Gastrocnemius medialis (tissue), 4 donors: ENCODE data around the gene DVL1. TPM values are rescaled to one million over a fixed set of nuclear protein-coding genes. Genes with fewer than 3 reads are reported as not detected.

ENCODE experiments used
- ATAC-seq, 2 donors: fragments of 150-250 bp; one replicate each; pipeline ENCODE4 v1.9.1; 2016
- DNase-seq, 2 donors: peaks; one replicate each; pipeline ENCODE4 v3.0.0-alpha.2; 2019
- H3K27ac ChIP-seq, 4 donors: fragments of 200-600 bp; sonication (generic); 1 replicate in 1 of 4; 2 replicates in 3 of 4; pipeline ENCODE4 v1.5.1; 2016 to 2018; ENCODE audit warnings: mild to moderate bottlenecking in 2 of 4, moderate library complexity in 1 of 4
- H3K27me3 ChIP-seq, 3 donors: fragments of 200-600 bp; sonication (generic) in 2 of 3; 1 replicate in 1 of 3; 2 replicates in 2 of 3; pipeline versions ENCODE4 v1.5.1 to v1.6.0; 2016 to 2019; ENCODE audit warnings: mild to moderate bottlenecking in 1 of 3, moderate library complexity in 1 of 3
- H3K36me3 ChIP-seq, 2 donors: fragments of 200-600 bp; sonication (generic) in 1 of 2; one replicate each; pipeline ENCODE4 v1.5.1; 2017 to 2018
- H3K4me1 ChIP-seq, 2 donors: fragments of 200-600 bp; sonication (generic) in 1 of 2; one replicate each; pipeline ENCODE4 v1.5.1; 2016 to 2017; ENCODE audit warnings: mild to moderate bottlenecking in 2 of 2
- H3K4me3 ChIP-seq, 4 donors: fragments of 200-600 bp; sonication (generic) in 3 of 4; 1 replicate in 1 of 4; 2 replicates in 3 of 4; pipeline ENCODE4 v1.5.1; 2016 to 2019; ENCODE audit warnings: mild to moderate bottlenecking in 2 of 4
- H3K9me3 ChIP-seq, 3 donors: fragments of 200-600 bp; sonication (generic) in 2 of 3; 1 replicate in 1 of 3; 2 replicates in 2 of 3; pipeline ENCODE4 v1.5.1; 2016 to 2019
- POLR2A ChIP-seq, 2 donors: fragments of 450-650 bp; IDR thresholded peaks; one replicate each; pipeline ENCODE4 v1.6.1; 2017; ENCODE audit warnings: antibody characterized with exemption in 2 of 2, mild to moderate bottlenecking in 2 of 2, moderate library complexity in 2 of 2
- in situ Hi-C, 4 donors: fragments of 200-750 bp; cut with MboI; loops; one replicate each; pipeline versions ENCODE4 v1.15.0 to v1.8.0; 2017; ENCODE audit warnings: low sequenced_read_pairs in 4 of 4
- intact Hi-C: fragments of 100-400 bp; cut with DNase I; formaldehyde crosslinking; loops from one replicate; pipeline ENCODE4 v1.15.1; 2023; ENCODE audit warnings: low total_unique reads
- total RNA-seq, 4 donors: library from RNA; depleted of rRNA; stranded (reverse); fragments of >200 nt; gene quantifications; one replicate each; pipeline versions ENCODE4 v1.1.0 to v1.2.3, GENCODE V29; 2016
- TF ChIP-seq, protein P1 (sequence below), 5 experiments: fragments of 450-650 bp in 3 of 5; fragments of 200-600 bp in 2 of 5; sonication (generic) in 2 of 5; IDR thresholded peaks in 4 of 5; conservative IDR thresholded peaks in 1 of 5; 1 replicate in 4 of 5; 2 replicates in 1 of 5; pipeline ENCODE4 v1.5.1; 2016 to 2019; ENCODE audit warnings: antibody characterized with exemption in 5 of 5, mild to moderate bottlenecking in 3 of 5, moderate library complexity in 3 of 5

DVL1 gene
- total RNA-seq, 4 donors from 2014 or later, result 196 to 311 (median 258) TPM

- Histone ChIP-seq H3K4me1 (peaks cover 38 to 46% of the 10 kb centered on the region in 2 donors), H3K4me3 (peak overlapping the region; percentile 57 to 92 (median 74)), H3K27ac (peak overlapping the region; percentile 58 to 71 (median 67)), H3K27me3 (no peaks in the 10 kb centered on the region), H3K9me3 (no peaks in the 10 kb centered on the region), H3K36me3 (peaks cover 0 to 2% of the 10 kb centered on the region in 2 donors)
- TF ChIP-seq POLR2A (IDR thresholded peaks at IDR 0.05), result no peak
- TF ChIP-seq, protein P1, sequence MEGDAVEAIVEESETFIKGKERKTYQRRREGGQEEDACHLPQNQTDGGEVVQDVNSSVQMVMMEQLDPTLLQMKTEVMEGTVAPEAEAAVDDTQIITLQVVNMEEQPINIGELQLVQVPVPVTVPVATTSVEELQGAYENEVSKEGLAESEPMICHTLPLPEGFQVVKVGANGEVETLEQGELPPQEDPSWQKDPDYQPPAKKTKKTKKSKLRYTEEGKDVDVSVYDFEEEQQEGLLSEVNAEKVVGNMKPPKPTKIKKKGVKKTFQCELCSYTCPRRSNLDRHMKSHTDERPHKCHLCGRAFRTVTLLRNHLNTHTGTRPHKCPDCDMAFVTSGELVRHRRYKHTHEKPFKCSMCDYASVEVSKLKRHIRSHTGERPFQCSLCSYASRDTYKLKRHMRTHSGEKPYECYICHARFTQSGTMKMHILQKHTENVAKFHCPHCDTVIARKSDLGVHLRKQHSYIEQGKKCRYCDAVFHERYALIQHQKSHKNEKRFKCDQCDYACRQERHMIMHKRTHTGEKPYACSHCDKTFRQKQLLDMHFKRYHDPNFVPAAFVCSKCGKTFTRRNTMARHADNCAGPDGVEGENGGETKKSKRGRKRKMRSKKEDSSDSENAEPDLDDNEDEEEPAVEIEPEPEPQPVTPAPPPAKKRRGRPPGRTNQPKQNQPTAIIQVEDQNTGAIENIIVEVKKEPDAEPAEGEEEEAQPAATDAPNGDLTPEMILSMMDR (IDR thresholded peaks at IDR 0.05 in 4 of 5, conservative IDR thresholded peaks at IDR 0.05 in 1 of 5), result no peak
- in situ Hi-C loops (no loop called here), intact Hi-C loops (loop anchor here (2.0 kb wide), 1 partner anchor 33 kb away; the partner anchor contains the start of gene UBE2J2)
- ATAC-seq (no peak), DNase-seq (no peak)
Measured at GRCh38 chr1:1306070-1306660, 43.1 kb downstream of the DVL1 start.

DNA sequence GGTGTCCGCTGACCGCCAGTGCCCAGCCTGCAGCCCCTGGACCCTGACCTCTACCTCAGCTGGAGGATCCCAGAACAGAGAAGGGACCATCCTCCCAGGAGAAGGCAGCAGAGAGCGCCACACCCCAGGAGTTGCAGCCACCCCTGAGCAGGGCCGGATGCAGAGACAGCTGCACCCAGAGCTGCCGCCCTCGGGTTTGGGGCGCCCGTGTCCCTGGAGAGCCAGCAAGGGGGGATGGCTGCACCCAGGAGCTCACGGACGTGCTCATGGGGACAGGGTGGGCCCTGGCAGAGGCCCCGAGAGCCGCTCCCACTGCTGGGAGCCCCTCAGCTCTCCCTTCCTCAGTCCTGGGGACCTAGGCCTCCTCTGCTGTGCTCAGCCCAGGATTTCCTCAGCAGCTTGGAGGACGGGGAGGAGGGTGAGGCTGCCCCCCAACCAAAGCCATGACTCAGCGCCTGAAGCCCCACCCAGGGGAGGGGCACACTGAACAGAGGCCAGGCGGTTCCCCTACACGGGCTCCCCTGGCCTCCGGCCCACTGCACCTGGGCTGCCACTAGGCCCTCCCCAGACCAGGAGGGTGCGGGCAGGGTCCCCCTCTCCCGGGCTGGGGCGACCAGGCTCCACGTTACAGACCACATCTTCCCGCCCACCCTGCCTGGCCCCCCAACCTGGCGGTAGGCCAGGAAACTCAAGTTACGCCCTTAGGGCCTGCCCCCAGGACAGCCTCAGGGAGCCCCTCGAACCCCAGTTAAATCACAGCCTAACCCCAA is 43.7 kb downstream of the DVL1 start:
- DNase-seq, result peak in 1 of 2 donors; percentile 57
- TF ChIP-seq, protein P1 (IDR thresholded peaks at IDR 0.05 in 4 of 5, conservative IDR thresholded peaks at IDR 0.05 in 1 of 5), result no peak
- TF ChIP-seq POLR2A (IDR thresholded peaks at IDR 0.05), result no peak
- intact Hi-C loops, result loop anchor here (2.0 kb wide), 1 partner anchor 33 kb away; the partner anchor contains the start of gene UBE2J2
- H3K27me3 ChIP-seq, result no peaks in the 10 kb centered on the region
- no peaks in the 10 kb centered on the region for H3K9me3 ChIP-seq
- H3K4me3 ChIP-seq, result peak overlapping the region; percentile 35 to 92 (median 61)
- in situ Hi-C loops, result no loop called here
- no peaks in the 10 kb centered on the region for H3K36me3 ChIP-seq
- peaks cover 38 to 46% of the 10 kb centered on the region in 2 donors for H3K4me1 ChIP-seq
- peak overlapping the region; percentile 58 to 71 (median 67) for H3K27ac ChIP-seq
- no peak for ATAC-seq

DNA sequence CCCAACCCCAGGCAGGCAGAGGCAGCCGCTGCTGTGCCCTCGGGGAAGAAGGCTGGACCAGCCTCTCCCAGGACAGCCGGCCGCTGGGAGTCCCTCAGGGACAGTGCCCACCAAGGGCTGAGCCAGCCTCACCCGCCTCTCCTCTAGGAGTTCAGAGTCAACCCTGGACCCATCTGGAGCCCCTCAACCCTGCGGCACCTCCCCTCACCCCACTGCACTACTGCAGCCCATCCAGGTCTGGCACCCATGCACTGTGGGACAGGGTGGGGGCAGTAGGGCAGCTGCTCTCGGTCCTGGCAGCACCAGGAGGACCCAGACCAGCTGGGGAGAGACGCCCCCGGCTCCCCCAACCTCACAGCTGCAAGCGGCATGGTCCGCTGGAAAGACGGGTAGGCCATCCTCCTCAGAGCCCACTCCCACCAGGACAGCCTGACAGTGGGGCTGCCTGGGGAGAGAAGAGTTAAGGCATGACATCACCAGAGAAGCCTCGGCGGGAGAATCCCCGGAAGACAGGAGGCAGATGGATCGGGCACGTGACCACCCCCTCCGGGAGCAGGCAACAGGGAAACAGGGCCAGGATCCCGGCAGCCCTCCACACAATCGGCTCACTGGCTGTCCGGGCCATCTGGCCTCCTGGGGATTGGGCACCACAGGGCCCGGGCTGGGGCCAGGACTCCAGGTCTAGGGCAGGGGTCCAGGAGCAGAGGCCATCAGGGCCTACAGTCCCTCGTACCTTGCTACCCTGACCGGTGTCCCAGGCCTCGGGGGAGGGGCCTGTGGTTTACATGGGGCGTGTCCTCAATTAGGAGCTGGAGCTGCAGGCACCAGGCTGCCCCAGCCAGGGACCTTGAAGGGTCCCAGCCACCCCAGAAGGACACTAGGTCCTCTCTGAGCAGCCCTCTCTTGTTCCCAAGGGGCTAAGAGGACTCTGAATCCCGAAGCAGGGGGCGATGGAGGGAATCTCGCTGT is 44.6 kb downstream of the DVL1 start:
- in situ Hi-C loops (no loop called here), intact Hi-C loops (no loop called here)
- TF ChIP-seq POLR2A (IDR thresholded peaks at IDR 0.05), result no peak
- TF ChIP-seq, protein P1 (IDR thresholded peaks at IDR 0.05 in 4 of 5, conservative IDR thresholded peaks at IDR 0.05 in 1 of 5), result no peak
- Histone ChIP-seq H3K4me3 (peak overlapping the region; percentile 35 to 92 (median 61)), H3K27me3 (no peaks in the 10 kb centered on the region), H3K9me3 (no peaks in the 10 kb centered on the region), H3K36me3 (no peaks in the 10 kb centered on the region), H3K27ac (peak overlapping the region; percentile 58 to 71 (median 67)), H3K4me1 (peaks cover 37 to 46% of the 10 kb centered on the region in 2 donors)
- DNase-seq (peak; percentile 46 to 66), ATAC-seq (no peak)

- Histone ChIP-seq H3K4me3 (no peak overlapping the region), H3K4me1 (peaks cover 30 to 37% of the 10 kb centered on the region in 2 donors)
Measured at GRCh38 chr1:1303736-1304135, 45.5 kb downstream of the DVL1 start.

More at GRCh38 chr1:1303736-1304135, 45.5 kb downstream of the DVL1 start:
- intact Hi-C loops, result no loop called here
- Histone ChIP-seq H3K9me3 (no peaks in the 10 kb centered on the region), H3K27ac (peak overlapping the region in 1 of 4 donors; percentile 64), H3K27me3 (no peaks in the 10 kb centered on the region), H3K36me3 (no peaks in the 10 kb centered on the region)
- in situ Hi-C loops, result no loop called here
- DNase-seq (no peak), ATAC-seq (no peak)
- TF ChIP-seq POLR2A (IDR thresholded peaks at IDR 0.05), result no peak
- TF ChIP-seq, protein P1 (IDR thresholded peaks at IDR 0.05 in 4 of 5, conservative IDR thresholded peaks at IDR 0.05 in 1 of 5), result no peak
